Measurements from ENCODE around the gene DAGLA. TPM values are rescaled to one million over a fixed set of nuclear protein-coding genes. Genes with fewer than 3 reads are reported as not detected.

DAGLA gene
- total RNA-seq, 1 donor from 2014 or later, result 3.2 TPM

DNA sequence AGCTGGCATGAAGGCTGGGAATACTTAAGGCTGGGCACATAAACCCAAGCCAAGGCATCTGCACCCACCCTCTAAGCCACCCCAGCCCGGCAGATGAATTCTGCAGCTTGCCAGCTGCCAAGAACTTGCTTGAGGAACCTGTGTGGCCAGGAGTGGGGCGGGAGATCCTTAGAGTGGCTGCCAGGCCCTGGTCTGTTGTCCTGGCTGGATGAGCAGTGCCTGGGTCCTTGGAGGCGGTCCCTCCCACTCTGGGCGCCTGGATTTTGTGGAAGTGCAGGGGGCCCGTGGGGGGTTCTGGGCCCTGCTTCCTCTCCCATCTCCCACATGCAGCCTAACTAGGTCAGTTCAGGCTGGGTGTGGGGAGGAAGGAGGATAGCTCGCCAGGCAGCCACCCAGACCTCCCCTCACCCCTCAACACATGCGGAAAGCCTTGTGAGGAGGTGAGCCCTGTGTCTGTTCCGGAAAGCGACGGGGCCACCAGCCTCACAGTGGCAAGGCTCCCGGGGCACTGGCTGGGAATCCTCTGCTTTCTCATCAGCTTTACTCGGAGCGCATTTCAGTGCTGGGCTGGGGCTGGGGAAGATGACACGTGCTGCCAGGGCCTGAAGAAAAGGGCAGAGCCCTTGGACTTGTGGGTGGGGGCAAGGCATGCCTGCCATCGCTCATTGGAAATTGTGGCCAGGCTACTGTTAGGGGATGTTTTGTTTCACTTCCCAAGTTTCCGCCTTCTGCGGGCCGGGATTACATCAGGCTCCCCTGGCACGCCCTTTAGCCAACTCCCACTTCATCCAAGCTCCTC lies 8.4 kb downstream of the DAGLA start:
- Histone ChIP-seq H3K9me3 (replicated peaks) (no peaks in the 10 kb centered on the region), H3K27ac (replicated peaks) (peak overlapping the region; percentile 85), H3K36me3 (no peaks in the 10 kb centered on the region), H3K4me1 (peaks cover 44% of the 10 kb centered on the region), H3K4me3 (peak overlapping the region; percentile 44), H3K27me3 (ENCODE audit: low read depth) (no peaks in the 10 kb centered on the region)
- intact Hi-C loops (cut with micrococcal nuclease), result no loop called here
- TF ChIP-seq, protein P1, sequence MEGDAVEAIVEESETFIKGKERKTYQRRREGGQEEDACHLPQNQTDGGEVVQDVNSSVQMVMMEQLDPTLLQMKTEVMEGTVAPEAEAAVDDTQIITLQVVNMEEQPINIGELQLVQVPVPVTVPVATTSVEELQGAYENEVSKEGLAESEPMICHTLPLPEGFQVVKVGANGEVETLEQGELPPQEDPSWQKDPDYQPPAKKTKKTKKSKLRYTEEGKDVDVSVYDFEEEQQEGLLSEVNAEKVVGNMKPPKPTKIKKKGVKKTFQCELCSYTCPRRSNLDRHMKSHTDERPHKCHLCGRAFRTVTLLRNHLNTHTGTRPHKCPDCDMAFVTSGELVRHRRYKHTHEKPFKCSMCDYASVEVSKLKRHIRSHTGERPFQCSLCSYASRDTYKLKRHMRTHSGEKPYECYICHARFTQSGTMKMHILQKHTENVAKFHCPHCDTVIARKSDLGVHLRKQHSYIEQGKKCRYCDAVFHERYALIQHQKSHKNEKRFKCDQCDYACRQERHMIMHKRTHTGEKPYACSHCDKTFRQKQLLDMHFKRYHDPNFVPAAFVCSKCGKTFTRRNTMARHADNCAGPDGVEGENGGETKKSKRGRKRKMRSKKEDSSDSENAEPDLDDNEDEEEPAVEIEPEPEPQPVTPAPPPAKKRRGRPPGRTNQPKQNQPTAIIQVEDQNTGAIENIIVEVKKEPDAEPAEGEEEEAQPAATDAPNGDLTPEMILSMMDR (IDR thresholded peaks at IDR 0.05; ENCODE audit: borderline replicate concordance), result no peak
- peak; percentile 80 for DNase-seq

DNA sequence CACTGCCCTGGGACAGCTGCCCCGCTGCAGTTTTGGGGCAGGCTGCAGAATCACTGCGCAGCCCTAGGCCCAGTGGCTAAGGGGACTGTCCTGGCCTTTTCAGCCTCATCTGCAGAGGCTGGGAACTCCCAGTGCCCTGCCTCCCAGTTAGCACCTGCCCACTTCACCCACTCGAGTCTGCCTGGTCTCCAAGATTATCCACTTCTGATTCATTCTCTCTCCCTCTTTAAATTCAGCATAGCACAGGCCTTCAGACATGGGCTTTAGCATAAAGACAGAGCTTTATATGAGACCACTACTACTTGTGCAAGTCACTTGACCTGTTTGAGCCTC lies 8.9 kb downstream of the DAGLA start:
- peaks cover 44% of the 10 kb centered on the region for H3K4me1 ChIP-seq
- H3K4me3 ChIP-seq, result peak overlapping the region; percentile 44
- TF ChIP-seq, protein P1 (IDR thresholded peaks at IDR 0.05; ENCODE audit: borderline replicate concordance), result no peak
- H3K27me3 ChIP-seq (ENCODE audit: low read depth), result no peaks in the 10 kb centered on the region
- H3K36me3 ChIP-seq, result no peaks in the 10 kb centered on the region
- intact Hi-C loops (cut with micrococcal nuclease), result no loop called here
- peak overlapping the region; percentile 85 for H3K27ac ChIP-seq (replicated peaks)
- H3K9me3 ChIP-seq (replicated peaks), result no peaks in the 10 kb centered on the region
- DNase-seq, result no peak

DNA sequence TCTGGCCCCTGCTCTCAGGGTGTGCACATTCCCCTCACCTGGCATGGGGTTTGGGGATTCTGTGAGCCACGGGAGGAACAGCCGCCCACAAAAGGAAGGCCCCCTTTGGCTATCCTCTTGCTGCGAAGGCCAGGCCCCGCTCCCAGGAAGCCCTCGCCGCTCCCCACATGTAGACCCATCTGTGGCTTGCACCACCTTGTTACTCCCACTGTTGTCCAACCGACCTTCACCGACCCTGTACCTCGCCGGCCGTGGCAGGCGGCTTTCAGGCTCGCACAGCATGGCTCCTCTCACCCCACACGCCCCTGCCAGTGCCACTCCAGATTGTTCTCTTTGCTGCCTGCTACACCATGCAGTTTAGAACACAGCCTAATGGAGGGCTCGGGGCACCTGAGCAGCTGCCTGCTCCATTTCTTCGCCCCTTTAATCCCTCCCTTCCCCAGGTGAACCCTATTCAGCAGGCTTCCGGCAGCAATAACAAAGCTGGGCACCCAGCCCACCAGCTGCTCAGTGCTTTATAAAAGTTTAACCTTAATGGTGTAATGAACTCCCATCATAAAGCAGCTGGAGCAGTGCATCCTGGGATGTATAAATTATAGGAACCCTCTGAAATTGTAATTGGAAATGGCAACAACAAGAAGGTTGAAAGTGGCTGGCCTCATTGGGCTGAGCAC lies 10.7 kb downstream of the DAGLA start:
- Histone ChIP-seq H3K4me3 (no peak overlapping the region), H3K27ac (replicated peaks) (peak overlapping the region; percentile 8), H3K4me1 (peaks cover 55% of the 10 kb centered on the region), H3K27me3 (ENCODE audit: low read depth) (no peaks in the 10 kb centered on the region), H3K9me3 (replicated peaks) (no peaks in the 10 kb centered on the region), H3K36me3 (no peaks in the 10 kb centered on the region)
- no peak for DNase-seq
- intact Hi-C loops (cut with micrococcal nuclease), result no loop called here
- TF ChIP-seq, protein P1 (IDR thresholded peaks at IDR 0.05; ENCODE audit: borderline replicate concordance), result no peak

DNA sequence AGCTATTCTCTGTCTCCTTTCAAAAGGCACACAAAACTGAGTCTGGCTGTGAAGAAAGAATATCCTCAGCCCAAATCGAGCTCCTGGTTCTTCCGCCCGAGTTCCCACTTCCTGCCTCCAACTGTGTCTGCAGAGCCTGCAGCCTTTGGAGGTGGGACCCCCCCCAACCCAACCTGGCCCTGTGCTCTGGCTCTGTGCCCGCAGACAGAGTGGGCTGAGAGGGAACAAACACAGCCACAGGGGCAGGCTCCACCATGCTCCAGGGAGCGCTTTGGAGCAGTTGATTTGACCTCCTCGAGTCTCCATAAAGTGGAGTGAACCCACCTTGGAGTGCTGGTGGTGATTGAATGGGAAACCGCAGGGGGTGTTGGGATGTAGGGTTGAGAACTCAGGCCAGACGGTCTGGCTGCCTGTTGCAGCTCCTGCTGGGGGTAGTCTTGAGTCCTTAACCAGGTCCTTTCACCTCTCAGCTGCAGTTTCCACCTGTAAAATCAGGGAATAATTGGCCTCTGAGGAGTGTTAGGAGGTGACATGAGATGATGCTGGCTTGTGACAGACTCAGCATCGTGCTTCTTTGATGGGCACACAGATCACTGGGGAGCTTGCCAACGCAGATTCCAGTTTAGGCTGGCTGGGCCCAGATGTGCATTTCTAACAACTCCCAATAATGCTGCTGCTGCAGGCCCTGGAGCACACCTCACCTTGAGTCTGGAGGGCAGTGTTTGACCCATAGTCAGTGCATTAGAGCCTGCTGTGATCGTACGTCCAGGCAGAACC lies 11.4 kb downstream of the DAGLA start:
- DNase-seq, result no peak
- Histone ChIP-seq H3K27me3 (ENCODE audit: low read depth) (no peaks in the 10 kb centered on the region), H3K4me3 (no peak overlapping the region), H3K4me1 (peaks cover 62% of the 10 kb centered on the region), H3K9me3 (replicated peaks) (no peaks in the 10 kb centered on the region), H3K36me3 (no peaks in the 10 kb centered on the region), H3K27ac (replicated peaks) (peak overlapping the region; percentile 8)
- intact Hi-C loops (cut with micrococcal nuclease), result no loop called here
- TF ChIP-seq, protein P1 (IDR thresholded peaks at IDR 0.05; ENCODE audit: borderline replicate concordance), result no peak

DNA sequence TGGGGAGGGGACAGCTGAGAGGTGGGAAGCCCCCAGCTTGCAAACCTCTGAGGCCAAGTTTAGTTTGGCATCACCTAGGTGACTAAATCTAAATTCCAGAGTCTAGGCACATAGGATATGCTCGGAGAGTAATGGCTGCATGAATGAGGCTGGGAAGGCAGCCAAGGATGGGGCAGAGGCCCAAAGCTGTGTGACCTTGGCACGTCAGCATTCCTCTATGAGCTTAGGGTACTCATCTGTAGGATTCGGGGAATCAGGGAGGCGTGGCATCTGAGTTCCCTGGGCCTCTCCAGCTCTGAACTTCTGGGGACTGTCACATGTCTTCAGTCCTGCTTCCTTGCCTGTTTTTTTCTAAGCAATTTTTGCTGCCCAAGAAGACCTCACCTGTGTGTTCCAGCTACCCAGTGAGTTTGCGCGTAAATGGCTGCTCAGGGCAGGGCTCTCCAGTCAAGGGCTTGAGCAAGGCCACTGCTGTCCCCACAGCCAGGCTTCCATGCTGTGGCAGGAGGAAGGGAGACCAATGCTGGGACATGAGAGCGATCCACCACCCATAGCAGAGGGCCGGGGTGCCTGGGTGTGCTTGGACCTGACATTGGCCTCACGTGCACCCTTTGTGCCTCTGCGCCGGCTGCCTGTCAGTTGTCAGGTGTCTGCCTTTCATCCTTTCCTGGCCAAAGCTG lies 13.9 kb downstream of the DAGLA start:
- TF ChIP-seq, protein P1 (IDR thresholded peaks at IDR 0.05; ENCODE audit: borderline replicate concordance), result no peak
- H3K27me3 ChIP-seq (ENCODE audit: low read depth), result no peaks in the 10 kb centered on the region
- no peaks in the 10 kb centered on the region for H3K9me3 ChIP-seq (replicated peaks)
- intact Hi-C loops (cut with micrococcal nuclease), result no loop called here
- peaks cover 76% of the 10 kb centered on the region for H3K4me1 ChIP-seq
- peak overlapping the region; percentile 92 for H3K27ac ChIP-seq (replicated peaks)
- peak; percentile 53 for DNase-seq
- no peak overlapping the region for H3K4me3 ChIP-seq
- H3K36me3 ChIP-seq, result no peaks in the 10 kb centered on the region

Measured in left ventricle myocardium inferior (tissue), 1 donor.